GM18870 (cell line): ENCODE data around the gene PLCL1.

Source experiments
- ATAC-seq: cut with Tn5 transposase; IDR thresholded peaks from one replicate; pipeline ENCODE4 v1.9.1; 2021; ENCODE audit warnings: moderate library complexity; ENCODE audit not compliant: unreplicated experiment

PLCL1 gene

DNA sequence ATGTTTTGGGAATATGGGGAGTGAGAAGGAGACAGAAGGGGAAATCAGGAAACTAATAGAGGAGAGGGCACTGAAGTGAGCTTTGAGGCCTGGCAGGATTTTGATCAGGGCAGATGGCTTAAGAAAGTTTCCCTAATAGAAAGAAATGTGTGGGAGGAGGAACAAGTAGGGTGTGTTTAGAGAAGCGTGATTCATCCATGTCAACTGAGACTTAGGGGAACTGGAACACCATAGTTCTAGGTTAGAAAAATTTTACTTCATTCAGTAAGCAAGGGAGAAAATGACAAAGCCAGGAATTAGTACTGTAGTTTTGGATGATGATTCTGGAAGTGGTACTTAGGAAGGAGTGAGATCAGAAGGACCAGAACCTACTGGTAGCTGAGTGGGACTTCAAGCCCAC, 296.0 kb downstream of the PLCL1 start:
- no peak for ATAC-seq

DNA sequence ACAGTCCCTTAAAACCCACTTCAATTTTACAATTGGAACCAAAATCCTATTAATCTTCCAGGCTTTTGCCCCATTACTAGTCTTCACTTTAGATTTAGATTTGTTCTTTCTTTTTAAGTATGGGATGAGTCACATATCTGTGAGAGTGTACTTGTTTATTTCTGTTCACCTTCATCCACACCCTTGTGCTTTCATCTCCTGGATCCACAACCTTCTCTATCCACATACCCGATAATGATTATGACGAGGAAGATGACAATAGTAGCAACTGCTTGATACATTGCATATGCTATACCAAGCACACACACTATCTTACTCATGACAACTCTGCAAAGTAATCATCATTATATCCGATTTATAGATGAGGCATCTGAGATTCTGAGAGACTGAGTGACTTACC, 297.3 kb downstream of the PLCL1 start:
- ATAC-seq, result no peak

DNA sequence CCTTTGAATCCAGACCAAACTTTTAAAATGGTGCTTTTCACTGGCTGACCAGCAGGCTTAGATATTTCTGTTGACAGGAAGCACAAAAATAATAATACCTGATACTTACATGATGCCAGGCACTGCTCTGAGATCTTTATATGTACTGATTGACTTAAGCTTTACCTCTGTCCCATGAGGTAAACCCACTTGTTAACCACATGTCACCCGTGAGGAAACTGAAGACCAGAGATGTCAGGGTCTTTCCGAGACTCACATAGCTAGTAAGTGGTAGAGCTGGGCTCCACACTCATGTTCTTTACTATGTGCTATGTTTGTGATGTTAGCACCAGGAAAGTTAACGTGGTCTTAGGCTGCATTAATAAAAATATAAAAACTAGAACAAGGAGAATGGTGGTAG, 297.7 kb downstream of the PLCL1 start:
- no peak for ATAC-seq

DNA sequence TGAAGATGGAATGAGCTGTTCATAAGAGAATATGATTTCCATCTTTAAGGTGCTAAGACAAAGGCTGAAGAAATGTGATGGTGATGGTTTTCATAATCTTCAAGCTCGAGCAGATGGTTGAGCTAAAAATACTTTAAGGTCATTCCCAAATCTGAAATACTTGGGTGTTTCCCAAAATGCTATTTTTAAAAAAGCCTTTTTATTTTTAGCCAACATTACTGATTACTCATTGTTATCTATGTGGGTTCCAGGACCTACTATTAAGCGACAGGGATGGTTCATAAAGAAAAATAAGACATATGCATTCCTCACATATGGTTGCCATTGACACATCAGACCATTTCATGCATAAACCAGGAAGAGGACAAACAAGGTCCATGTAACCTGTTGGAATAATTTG, 298.5 kb downstream of the PLCL1 start:
- ATAC-seq, result no peak

DNA sequence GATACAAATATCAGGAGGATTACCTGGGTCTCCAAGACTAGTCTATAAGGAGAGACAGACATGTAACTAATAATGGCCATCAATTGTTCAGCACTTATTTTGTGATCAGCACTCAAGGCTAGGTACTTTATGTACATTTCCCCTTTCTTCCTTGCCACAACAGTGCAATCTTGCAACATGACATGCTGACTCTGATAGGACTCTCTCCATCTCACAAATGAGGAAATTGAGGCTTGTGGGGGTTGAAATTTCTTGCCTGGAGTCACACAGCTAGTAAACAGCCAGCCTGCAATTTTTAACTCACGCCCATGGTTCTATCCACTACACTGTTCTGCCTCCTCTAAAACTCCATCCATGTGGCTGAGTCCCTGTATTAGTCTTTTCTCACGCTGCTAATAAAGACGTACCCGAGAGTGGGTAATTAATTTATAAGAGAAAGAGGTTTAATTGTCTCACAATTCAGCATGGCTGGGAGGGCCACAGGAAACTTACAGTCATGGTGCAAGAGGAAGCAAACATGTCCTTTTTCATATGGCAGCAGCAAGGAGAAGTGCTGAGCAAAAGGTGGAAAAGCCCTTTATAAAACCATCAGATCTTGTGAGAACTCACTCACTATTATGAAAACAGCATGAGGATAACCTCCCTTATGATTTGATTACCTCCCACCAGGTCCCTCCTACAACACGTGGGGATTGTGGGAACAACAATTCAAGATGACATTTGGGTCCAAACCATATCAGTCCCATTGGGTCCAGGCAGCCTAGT, 302.4 kb downstream of the PLCL1 start:
- ATAC-seq, result no peak

DNA sequence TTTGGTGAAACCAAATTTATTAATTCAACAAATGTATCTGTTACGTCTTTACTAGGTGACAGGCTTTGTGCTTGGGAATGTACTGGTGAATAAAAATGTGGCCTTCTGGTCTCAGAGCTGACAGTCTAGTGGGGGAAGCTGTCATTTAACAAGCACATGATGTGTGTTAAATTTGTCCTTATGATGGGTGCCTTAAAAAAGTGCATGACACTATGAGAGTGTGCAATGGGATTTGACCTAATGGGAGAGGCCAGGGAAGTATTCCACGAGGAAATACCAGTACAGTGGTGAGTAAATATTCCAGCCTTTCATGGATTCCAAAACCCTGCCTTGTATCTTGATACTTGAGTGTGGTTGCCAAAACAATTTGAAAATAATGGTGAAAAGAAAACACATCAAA, 308.9 kb downstream of the PLCL1 start:
- ATAC-seq, result no peak

DNA sequence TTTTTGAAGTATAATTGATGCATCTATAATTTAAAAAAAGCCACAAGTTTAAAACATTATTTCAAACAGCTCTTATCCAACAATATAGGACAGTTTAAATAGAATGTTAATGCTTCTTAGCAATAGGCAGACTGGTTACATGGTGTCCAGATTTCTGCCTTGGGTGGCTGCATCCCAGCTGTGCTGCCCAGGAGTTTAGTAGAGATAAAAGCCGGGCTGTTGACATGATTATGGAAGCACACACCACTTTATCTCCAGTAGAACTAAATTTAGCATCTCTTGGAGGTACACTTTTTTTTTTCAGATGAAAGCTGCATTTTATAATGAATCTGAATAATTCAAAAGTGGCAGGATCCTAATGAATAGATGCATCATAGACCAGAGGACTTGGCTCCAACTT, 309.7 kb downstream of the PLCL1 start:
- no peak for ATAC-seq

DNA sequence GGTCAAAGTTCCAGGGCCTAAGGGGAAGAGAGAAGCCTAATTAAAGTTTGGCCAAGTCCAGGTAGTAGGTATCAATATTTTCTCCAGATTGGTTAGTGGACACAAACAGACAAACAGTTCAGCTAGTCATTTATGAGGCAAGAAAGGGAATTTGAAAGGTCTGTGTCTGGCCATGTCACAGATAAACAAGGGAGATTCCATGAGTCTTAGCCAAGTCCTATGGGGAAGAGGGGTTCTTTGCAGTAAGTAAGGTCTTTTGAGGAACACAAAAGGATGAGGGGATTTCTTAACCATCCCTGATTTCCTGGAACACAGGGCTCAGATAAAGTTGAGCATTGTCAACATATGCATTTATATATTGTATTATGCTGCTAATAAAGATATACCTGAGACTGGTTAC, 310.8 kb downstream of the PLCL1 start:
- no peak for ATAC-seq

DNA sequence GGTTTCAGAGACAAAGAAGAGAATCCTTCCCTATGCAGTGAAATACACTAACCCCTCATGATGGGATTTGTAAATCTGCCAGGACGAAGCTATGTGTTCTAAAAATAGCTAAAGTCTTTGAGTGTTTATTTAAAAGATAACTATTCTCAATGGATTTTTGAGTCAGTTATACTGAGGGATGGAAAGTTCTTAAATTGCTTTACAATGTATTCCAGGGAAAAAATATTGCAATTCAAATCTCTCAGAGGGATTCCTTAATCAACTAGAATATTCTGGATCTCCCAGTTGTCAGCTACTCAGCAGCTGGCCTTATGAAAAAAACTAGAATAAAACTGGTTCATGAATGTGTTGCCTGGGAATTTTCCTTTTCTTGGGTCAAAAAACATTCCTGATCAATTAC, 312.4 kb downstream of the PLCL1 start:
- ATAC-seq, result no peak

DNA sequence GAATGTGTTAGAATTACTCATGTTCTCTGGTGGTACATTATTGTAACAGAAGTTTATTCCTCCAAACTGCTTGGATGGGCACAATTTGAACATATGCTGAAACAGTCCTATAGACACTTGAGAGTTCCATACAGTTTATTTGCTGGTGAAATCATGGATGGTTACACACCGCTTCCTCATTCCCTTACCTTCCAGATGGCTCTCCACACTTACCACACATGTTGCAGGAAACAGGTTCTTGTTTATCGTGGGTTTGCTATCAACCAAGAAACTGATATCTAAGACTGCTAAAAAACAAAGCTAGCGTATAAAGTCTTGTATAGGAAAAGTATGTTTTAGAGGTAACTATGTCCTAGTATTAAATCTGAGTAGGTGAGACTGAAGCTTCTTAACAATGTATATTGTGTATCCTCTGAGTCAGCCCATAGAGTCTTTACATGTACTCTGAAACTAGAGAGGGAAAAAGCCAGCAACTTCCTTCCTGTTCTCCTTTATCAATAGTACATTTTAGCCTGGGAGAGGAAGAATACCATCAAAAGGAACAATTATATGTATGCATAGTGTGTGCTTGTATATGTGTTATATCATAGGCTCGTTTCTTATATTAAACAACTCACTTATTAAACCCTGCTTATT, 313.1 kb downstream of the PLCL1 start:
- no peak for ATAC-seq

DNA sequence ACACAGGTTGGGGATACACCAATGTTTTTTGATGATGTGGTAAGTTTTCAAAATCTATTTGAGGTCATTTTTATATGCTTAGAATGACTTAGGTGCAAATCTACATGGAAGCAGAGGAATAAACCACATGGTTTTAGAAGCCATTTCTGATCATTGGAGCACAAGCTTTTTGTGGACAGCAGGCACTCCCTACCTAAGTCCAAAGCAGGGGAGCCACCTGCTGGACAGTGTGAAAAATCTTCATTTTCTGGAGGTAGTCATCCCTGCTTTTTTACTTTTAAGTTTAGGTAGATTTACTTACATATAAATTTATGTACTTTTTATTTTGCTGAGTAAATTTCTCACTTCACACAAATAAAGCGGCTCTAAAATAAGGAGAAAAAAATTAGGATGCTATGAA, 323.2 kb downstream of the PLCL1 start:
- no peak for ATAC-seq

DNA sequence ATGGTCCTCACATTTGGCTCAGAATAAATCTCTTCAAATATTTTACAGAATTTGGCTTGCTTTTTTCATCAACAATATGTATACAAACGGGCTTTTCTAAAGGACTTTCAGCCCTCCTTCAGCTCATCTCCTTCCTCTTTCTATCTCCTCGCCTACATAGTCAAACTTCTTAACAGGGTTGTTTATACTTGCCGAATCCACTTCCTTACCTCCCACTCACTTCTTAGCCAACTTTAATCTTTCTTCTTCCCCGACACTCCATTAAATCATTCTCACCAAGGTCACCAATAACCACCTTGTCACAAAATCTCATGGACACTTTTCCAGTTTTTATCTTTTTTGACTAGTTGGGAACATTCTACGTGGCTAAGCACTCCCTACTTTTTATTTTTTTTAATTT, 325.2 kb downstream of the PLCL1 start:
- ATAC-seq, result no peak

DNA sequence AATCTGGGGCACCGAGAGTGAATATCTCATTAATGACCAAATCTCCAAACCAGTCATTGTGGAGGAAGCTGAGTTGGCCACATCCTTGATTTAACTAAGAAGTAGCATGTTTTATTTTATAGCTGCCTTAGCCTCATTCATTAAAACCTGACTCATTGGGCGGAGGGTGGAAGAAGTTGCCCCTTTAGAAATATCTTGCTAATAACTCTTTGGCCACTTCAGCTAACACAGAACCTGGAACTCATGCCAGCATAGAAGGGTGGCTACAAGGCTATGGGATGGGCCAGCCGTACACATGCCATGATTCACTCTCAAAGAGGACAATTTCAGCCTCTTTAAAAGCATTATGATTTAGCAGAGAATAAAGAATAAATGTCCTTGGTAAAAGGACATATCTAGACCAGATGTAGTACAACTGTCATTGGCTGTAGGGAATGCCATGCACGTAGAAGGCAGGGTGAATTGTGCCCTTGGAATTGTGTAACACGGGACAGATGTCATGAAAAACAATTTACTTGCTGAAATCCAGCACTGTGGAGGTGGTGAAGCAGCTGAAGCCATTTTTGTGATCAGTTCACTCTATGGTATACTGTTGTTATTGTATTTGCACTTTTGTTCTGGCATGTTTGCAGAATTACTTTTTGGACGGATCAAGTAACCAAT, 330.0 kb downstream of the PLCL1 start:
- no peak for ATAC-seq

DNA sequence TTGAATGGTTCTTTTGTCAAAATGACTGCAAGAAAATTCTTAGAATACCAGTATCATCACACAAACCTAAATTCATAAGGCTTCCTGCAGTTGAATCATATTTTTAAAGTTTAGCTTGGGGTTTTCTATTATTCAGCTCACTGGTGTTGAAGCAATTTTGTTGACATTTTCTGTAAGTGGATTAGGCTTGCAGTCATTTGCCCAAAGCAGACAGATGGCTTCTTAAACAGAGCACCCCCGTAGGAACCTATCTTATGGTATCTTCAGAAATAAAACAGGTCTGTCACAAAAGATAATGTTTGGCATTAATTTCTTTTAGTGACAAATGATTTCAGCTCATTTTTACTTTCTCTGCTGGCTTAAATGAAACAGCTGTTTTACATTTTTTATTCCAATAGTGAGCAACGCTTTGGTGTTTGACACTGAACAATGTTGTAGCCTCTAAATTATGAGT, 331.1 kb downstream of the PLCL1 start:
- no peak for ATAC-seq

DNA sequence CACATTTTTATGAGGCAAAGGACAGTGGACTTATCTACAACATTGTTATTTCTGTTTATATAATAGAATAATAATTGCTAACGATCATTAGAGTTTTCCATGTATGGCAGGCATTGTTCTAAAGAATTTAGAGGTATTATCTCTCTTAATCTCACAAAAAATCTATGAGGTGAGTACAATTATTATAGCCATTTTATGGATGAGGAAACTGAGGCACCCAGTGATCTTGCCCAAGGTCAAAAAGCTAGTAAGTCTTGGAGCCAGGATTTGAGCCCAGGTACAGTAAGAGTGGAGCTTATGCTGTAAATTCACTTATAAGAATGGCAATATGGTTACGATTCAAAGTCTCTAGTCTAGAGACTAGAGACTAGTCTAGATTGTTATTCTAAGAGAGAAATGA, 331.7 kb downstream of the PLCL1 start:
- no peak for ATAC-seq

DNA sequence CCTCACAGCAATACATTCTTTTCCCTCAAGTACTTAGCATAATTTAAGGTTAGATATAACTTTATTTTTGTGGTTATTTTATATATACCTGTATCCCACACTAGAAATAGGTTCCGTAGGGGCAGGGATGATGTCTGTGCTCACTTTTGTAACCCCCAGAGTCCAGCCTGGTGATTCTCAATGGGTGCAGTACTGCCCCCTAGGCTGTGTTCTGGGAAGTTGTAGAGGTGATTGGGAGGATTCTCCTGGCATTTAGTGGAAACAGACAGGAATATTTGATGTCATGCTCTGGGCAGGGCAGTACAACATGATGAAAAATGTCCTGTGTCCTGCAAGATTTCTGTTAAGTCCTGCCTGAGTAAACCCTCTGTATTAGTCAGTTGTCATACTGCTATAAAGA, 333.3 kb downstream of the PLCL1 start:
- no peak for ATAC-seq

DNA sequence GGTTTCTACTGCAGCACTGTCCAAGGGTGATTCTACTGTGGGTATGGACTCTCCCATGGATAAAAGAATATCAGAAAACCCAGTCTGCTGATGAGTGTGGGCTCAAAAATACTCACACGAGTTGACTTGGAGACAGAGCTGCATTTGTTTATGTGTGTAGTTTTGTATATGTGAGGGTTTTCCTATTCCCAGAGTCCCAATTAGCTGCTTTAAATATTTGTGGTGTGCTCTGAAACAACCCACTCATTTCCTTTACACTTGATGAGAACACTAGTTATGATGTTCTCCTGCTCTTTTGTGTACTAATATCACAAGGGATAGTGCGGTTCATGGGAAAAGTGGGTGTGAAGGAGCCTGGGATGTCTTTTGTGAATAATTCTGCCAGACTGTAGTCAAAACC, 337.3 kb downstream of the PLCL1 start:
- no peak for ATAC-seq

DNA sequence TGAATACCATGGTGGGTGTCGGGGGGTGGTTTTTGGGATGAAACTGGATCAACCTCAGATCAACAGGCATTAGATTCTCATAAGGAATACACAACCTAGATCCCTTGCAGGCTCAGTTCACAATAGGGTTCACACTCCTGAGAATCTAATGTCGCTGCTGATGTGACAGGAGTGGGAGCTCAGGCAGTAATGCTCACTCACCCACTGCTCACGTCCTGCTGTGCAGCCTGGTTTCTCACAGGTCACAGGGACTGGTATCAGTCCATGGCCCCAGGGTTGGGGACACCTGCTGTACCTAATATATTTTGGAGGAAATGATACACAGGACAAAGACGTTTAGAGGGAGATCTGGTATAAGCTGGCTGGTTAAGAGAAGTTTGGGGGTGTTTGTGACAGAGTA, 338.8 kb downstream of the PLCL1 start:
- no peak for ATAC-seq

DNA sequence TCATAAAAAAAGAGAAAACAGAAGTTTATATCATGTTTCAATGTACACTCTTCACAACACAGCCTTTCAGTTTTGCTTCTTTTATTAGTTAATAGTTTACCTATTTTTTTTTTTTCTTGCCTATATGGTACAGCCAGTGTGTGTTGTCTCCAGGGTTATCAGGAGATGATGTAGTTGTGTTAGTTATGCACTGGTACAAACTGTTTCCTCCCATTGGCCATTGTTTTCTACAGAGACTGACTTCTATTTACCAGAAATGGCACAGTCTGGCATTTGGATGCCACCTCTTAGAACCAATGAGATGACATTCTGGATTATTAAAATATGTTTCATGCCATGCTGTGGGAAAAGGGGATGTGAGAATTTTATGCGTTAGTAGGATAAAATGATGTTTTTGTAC, 339.4 kb downstream of the PLCL1 start:
- no peak for ATAC-seq

DNA sequence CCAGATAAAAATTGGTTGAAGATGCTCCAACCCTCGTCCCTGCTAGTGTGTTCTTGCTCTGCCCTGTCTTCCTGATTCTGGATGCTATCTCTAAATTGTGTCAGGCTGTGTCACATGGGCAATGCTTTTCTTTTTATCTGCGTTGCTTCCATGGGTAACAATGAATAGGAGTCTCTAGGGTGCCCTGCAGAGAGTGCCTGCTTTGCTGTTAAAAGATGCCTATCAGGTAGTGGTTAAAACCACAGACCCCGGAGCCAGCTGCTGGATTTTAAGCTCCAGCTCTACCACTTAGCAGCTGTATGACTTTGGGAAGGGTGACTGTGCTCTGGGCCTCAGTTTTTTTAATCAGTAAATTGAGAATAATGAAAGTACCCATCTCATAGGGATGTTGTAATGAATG, 340.3 kb downstream of the PLCL1 start:
- ATAC-seq, result no peak

DNA sequence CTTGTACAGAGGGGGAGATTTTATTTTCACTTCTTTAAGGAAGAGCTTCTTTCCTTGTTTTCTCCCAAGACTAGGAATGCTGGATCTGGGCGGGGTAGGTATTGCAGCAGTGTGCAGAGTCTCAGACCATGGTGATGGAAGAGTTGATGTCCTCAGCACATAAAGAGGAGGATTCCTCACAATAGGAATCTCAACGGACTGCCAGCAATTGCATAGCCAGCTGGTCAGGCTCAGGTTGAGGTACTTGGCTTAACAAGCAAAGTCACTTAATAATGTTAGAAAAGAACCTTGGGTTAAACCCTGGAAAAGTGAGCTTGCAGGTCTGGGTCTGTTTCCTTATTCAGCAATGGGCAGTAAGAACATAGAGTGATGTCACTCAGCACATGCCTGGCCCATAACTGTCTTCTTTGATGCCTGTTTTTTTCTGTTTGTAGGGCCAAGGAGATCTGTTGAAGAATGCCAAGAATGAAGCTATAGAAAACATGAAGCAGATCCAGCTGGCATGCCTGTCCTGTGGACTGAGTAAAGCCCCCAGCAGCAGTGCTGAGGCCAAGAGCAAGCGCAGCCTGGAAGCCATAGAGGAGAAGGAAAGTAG, 342.1 kb downstream of the PLCL1 start:
- ATAC-seq, result no peak

DNA sequence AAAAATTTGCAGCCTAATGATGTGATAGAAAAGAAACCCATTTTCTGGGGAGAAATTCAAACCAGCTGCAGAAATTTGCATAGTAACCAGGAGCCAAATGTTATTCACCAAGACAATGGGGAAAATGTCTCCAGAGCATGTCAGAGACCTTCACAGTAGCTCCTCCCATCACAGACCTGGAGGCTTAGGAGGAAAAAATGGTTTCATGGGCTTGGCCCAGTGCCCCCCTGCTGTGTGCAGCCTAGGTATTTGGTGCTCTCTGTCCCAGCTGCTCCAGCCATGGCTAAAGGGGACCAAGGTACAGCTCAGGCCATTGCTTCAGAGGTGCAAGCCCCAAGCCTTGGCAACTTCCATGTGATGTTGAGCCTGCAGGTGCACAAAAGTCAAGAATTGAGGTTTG, 352.9 kb downstream of the PLCL1 start:
- ATAC-seq, result no peak
